Vagina (tissue), 2 donors: ENCODE data around the gene ZNF530. TPM values are rescaled to one million over a fixed set of nuclear protein-coding genes. Genes with fewer than 3 reads are reported as not detected.

Experiments
- DNase-seq, 2 donors: peaks; one replicate each; pipeline ENCODE4 v3.0.0-alpha.2; 2017; ENCODE audit errors: extremely low spot score in 2 of 2
- H3K27ac ChIP-seq: fragments of 200-600 bp; sonication (generic); one replicate; pipeline ENCODE4 v1.5.1; 2019
- H3K27me3 ChIP-seq: fragments of 200-600 bp; sonication (generic); one replicate; pipeline ENCODE4 v1.5.1; 2019
- H3K36me3 ChIP-seq, 2 donors: fragments of 200-600 bp; sonication (generic); one replicate each; pipeline ENCODE4 v1.5.1; 2017 to 2019
- H3K4me1 ChIP-seq: fragments of 200-600 bp; sonication (generic); one replicate; pipeline ENCODE4 v1.5.1; 2019
- H3K4me3 ChIP-seq, 2 donors: fragments of 200-600 bp; sonication (generic); 1 replicate in 1 of 2; 2 replicates in 1 of 2; pipeline ENCODE4 v1.5.1; 2016 to 2019
- H3K9me3 ChIP-seq: fragments of 200-600 bp; sonication (generic); one replicate; pipeline ENCODE4 v1.5.1; 2019
- POLR2A ChIP-seq, 2 donors: fragments of 450-650 bp; IDR thresholded peaks; one replicate each; pipeline ENCODE4 v1.6.1; 2017; ENCODE audit warnings: antibody characterized with exemption in 2 of 2, mild to moderate bottlenecking in 2 of 2, moderate library complexity in 2 of 2
- POLR2AphosphoS5 ChIP-seq, 2 donors: sonication (generic); formaldehyde crosslinking; IDR thresholded peaks; one replicate each; pipeline ENCODE4 v1.9.0; 2017; ENCODE audit warnings: antibody characterized with exemption in 2 of 2, mild to moderate bottlenecking in 2 of 2, low read depth in 1 of 2; ENCODE audit not compliant: insufficient read depth in 1 of 2
- intact Hi-C: fragments of 100-400 bp; cut with DNase I; formaldehyde crosslinking; loops from one replicate; pipeline ENCODE4 v1.15.1; 2023
- total RNA-seq: library from RNA; depleted of rRNA; stranded (reverse); fragments of >200 nt; gene quantifications from one replicate; pipeline ENCODE4 v1.2.3, GENCODE V29; 2016
- TF ChIP-seq, protein P1 (sequence below), 3 experiments: fragments of 450-650 bp in 2 of 3; fragments of 200-600 bp in 1 of 3; sonication (generic) in 1 of 3; IDR thresholded peaks; one replicate each; pipeline ENCODE4 v1.5.1; 2017 to 2019; ENCODE audit warnings: antibody characterized with exemption in 3 of 3, mild to moderate bottlenecking in 2 of 3, moderate library complexity in 2 of 3

The ZNF530 gene
- total RNA-seq, 1 donor from 2014 or later = 0.74 TPM

GRCh38 chr19:57653689-57654088 is 54.0 kb downstream of the ZNF530 start:
- no peaks in the 10 kb centered on the region for H3K9me3 ChIP-seq
- intact Hi-C loops = no loop called here
- H3K4me1 ChIP-seq = no peaks in the 10 kb centered on the region
- H3K36me3 ChIP-seq = no peaks in the 10 kb centered on the region
- H3K27ac ChIP-seq = no peak overlapping the region
- H3K4me3 ChIP-seq = no peak overlapping the region
- TF ChIP-seq, protein P1, sequence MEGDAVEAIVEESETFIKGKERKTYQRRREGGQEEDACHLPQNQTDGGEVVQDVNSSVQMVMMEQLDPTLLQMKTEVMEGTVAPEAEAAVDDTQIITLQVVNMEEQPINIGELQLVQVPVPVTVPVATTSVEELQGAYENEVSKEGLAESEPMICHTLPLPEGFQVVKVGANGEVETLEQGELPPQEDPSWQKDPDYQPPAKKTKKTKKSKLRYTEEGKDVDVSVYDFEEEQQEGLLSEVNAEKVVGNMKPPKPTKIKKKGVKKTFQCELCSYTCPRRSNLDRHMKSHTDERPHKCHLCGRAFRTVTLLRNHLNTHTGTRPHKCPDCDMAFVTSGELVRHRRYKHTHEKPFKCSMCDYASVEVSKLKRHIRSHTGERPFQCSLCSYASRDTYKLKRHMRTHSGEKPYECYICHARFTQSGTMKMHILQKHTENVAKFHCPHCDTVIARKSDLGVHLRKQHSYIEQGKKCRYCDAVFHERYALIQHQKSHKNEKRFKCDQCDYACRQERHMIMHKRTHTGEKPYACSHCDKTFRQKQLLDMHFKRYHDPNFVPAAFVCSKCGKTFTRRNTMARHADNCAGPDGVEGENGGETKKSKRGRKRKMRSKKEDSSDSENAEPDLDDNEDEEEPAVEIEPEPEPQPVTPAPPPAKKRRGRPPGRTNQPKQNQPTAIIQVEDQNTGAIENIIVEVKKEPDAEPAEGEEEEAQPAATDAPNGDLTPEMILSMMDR (IDR thresholded peaks at IDR 0.05) = no peak
- no peak for TF ChIP-seq POLR2A (IDR thresholded peaks at IDR 0.05)
- no peak for TF ChIP-seq POLR2AphosphoS5 (IDR thresholded peaks at IDR 0.05; ENCODE audit: insufficient read depth in 1 of 2, low read depth in 1 of 2)
- H3K27me3 ChIP-seq = no peaks in the 10 kb centered on the region
- DNase-seq = no peak

GRCh38 chr19:57655443-57655842 is 55.8 kb downstream of the ZNF530 start:
- intact Hi-C loops = no loop called here
- H3K4me3 ChIP-seq = no peak overlapping the region
- H3K27ac ChIP-seq = no peak overlapping the region
- no peak for DNase-seq
- TF ChIP-seq POLR2A (IDR thresholded peaks at IDR 0.05) = no peak
- TF ChIP-seq POLR2AphosphoS5 (IDR thresholded peaks at IDR 0.05; ENCODE audit: insufficient read depth in 1 of 2, low read depth in 1 of 2) = no peak
- TF ChIP-seq, protein P1 (IDR thresholded peaks at IDR 0.05) = no peak
- H3K9me3 ChIP-seq = no peaks in the 10 kb centered on the region
- no peaks in the 10 kb centered on the region for H3K27me3 ChIP-seq
- H3K36me3 ChIP-seq = no peaks in the 10 kb centered on the region
- no peaks in the 10 kb centered on the region for H3K4me1 ChIP-seq

- H3K27me3 ChIP-seq = no peaks in the 10 kb centered on the region
- no peaks in the 10 kb centered on the region for H3K9me3 ChIP-seq
- TF ChIP-seq POLR2A (IDR thresholded peaks at IDR 0.05) = no peak
- TF ChIP-seq, protein P1 (IDR thresholded peaks at IDR 0.05) = no peak
- no peak for TF ChIP-seq POLR2AphosphoS5 (IDR thresholded peaks at IDR 0.05; ENCODE audit: insufficient read depth in 1 of 2, low read depth in 1 of 2)
- H3K4me1 ChIP-seq = no peaks in the 10 kb centered on the region
- H3K27ac ChIP-seq = no peak overlapping the region
- intact Hi-C loops = no loop called here
- H3K4me3 ChIP-seq = no peak overlapping the region
- DNase-seq = no peak
- no peaks in the 10 kb centered on the region for H3K36me3 ChIP-seq
Observed at GRCh38 chr19:57656346-57656745, 56.7 kb downstream of the ZNF530 start.

Other genes starting within 250 kb of the ZNF530 start
- 5.9 TPM for gene ZNF304, start 248.6 kb upstream of the ZNF530 start, total RNA-seq
- 8.6 TPM for gene TRAPPC2B, start 236.3 kb upstream of the ZNF530 start, total RNA-seq
- gene ZNF547, start 236.3 kb upstream of the ZNF530 start, total RNA-seq = 3.2 TPM
- 17.2 TPM for gene ZNF548, start 210.0 kb upstream of the ZNF530 start, total RNA-seq
- gene ZNF17, start 188.7 kb upstream of the ZNF530 start, total RNA-seq = 18.4 TPM
- gene ZNF749, start 164.6 kb upstream of the ZNF530 start, total RNA-seq = 5.2 TPM
- 0.49 TPM for gene VN1R1, start 142.7 kb upstream of the ZNF530 start, total RNA-seq
- 6.9 TPM for gene ZNF772, start 122.3 kb upstream of the ZNF530 start, total RNA-seq
- gene ZNF419, start 112.1 kb upstream of the ZNF530 start, total RNA-seq = 16.0 TPM
- 13.8 TPM for gene ZNF773, start 99.9 kb upstream of the ZNF530 start, total RNA-seq
- 4.9 TPM for gene ZNF549, start 72.5 kb upstream of the ZNF530 start, total RNA-seq
- gene ZNF550, start 40.0 kb upstream of the ZNF530 start, total RNA-seq = 8.1 TPM
- 3.9 TPM for gene ZNF416, start 21.0 kb upstream of the ZNF530 start, total RNA-seq
- 4.4 TPM for gene ZIK1, start 15.7 kb upstream of the ZNF530 start, total RNA-seq
- gene ZNF134, start 14.4 kb downstream of the ZNF530 start, total RNA-seq = 9.1 TPM
- 7.1 TPM for gene ZNF211, start 33.3 kb downstream of the ZNF530 start, total RNA-seq
- gene ZSCAN4, start 69.0 kb downstream of the ZNF530 start, total RNA-seq = not detected
- 16.9 TPM for gene ZNF551, start 82.1 kb downstream of the ZNF530 start, total RNA-seq
- gene ZNF154, start 109.3 kb downstream of the ZNF530 start, total RNA-seq = 2.2 TPM
- gene ZNF671, start 127.7 kb downstream of the ZNF530 start, total RNA-seq = 2.9 TPM
- 6.9 TPM for gene ZNF776, start 146.9 kb downstream of the ZNF530 start, total RNA-seq
- 24.3 TPM for gene ZNF586, start 169.8 kb downstream of the ZNF530 start, total RNA-seq
- gene ZNF552, start 215.0 kb downstream of the ZNF530 start, total RNA-seq = 24.1 TPM
- 17.9 TPM for gene ZNF587B, start 230.4 kb downstream of the ZNF530 start, total RNA-seq
- 17.7 TPM for gene ZNF587, start 250.0 kb downstream of the ZNF530 start, total RNA-seq